Astrocyte (in vitro differentiated cells and primary cell): ENCODE results near the gene NAT14.

ENCODE experiments used
- EZH2 ChIP-seq: IDR thresholded peaks from 2 replicates; pipeline ENCODE4 v1.6.1; 2012; ENCODE audit warnings: mild to moderate bottlenecking, low read length, inconsistent platforms; ENCODE audit not compliant: insufficient read depth
- TF ChIP-seq, protein P1 (sequence below): IDR thresholded peaks from 2 replicates; pipeline ENCODE4 v1.5.1; 2011; ENCODE audit warnings: low read depth, mild to moderate bottlenecking, inconsistent platforms, low read length, moderate library complexity; ENCODE audit not compliant: insufficient read depth

DNA sequence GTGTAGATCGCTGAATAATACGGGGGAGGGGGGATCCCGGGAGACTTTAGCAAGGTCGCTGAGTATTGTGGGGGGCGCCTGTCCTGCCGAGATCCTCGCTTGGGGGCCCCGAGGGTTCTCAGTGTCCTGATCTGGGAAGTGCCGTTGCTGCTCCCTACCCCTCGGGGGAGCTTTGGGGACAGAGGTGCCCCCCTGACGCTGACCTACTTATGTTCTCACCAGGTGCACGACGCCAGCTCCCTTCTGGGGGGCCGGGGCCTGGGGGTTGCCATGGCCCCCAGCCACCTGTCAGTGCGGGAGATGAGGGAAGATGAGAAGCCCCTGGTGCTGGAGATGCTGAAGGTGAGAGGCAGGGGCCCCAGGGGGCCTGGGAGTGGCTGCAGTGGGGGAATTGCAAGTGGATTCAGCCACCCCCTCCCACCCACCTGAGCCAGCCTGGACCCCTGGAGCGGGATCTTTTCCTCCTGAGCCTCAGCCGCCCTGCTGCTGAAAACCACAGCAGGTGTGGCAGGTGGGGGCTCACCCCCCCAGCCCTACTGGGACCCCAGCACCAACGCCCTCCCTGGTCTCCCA lies 537 bp downstream of the NAT14 start:
- TF ChIP-seq, protein P1, sequence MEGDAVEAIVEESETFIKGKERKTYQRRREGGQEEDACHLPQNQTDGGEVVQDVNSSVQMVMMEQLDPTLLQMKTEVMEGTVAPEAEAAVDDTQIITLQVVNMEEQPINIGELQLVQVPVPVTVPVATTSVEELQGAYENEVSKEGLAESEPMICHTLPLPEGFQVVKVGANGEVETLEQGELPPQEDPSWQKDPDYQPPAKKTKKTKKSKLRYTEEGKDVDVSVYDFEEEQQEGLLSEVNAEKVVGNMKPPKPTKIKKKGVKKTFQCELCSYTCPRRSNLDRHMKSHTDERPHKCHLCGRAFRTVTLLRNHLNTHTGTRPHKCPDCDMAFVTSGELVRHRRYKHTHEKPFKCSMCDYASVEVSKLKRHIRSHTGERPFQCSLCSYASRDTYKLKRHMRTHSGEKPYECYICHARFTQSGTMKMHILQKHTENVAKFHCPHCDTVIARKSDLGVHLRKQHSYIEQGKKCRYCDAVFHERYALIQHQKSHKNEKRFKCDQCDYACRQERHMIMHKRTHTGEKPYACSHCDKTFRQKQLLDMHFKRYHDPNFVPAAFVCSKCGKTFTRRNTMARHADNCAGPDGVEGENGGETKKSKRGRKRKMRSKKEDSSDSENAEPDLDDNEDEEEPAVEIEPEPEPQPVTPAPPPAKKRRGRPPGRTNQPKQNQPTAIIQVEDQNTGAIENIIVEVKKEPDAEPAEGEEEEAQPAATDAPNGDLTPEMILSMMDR: no peak
- no peak for TF ChIP-seq EZH2
